ENCODE results near the gene CIBAR2.

CIBAR2 gene

GRCh38 chr16:85139881-85140339 lies 27.6 kb upstream of the CIBAR2 start:
- no peak for TF ChIP-seq CTCF (IDR thresholded peaks at IDR 0.05; ENCODE audit: control insufficient read depth, insufficient read depth, low read depth, low read length, missing control alignments)
- H3K4me3 ChIP-seq (ENCODE audit: control insufficient read depth, low read depth, low read length) = no peak overlapping the region
- no peak for DNase-seq (ENCODE audit: low read depth)

GRCh38 chr16:85138825-85139627 lies 26.8 kb upstream of the CIBAR2 start:
- TF ChIP-seq CTCF (IDR thresholded peaks at IDR 0.05; ENCODE audit: control insufficient read depth, insufficient read depth, low read depth, low read length, missing control alignments) = no peak
- H3K4me3 ChIP-seq (ENCODE audit: control insufficient read depth, low read depth, low read length) = no peak overlapping the region
- no peak for DNase-seq (ENCODE audit: low read depth)

DNA sequence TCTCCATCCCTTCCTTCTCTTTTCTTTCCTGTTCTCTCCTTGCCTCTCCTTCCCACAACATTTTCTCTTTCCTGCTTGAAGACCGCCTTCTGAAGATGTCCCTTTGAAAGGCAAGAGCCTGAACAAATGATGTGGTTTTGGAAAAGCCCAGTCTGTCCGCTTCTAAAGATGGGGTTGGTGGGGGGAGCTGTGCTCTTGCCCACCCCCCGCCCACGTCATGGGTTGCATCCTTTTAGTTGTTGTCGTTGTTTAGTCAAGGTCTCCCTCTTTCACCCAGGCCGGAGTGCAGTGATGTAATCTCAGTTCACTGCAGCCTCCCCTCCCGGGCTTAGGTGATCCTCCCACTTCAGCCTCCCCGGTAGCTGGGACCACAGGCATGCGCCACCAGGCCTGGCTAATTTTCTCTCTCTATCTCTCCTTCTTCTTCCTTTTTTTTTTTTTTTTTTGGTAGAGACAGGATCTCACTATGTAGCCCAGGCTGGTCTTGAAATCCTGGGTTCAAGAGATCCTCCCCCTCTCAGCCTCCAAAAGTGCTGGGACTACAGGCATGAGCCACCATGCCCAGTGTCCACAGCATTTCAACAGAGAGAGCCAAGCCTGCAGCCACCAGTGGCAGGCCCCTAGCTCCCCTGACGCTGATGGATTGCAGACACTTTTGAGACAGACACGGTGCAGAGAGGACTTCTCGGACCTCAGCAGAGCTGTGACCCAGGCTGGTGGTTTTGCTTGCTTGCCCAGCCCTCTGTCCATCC lies 26.0 kb upstream of the CIBAR2 start:
- H3K4me3 ChIP-seq (ENCODE audit: control insufficient read depth, low read depth, low read length) = no peak overlapping the region
- DNase-seq (ENCODE audit: low read depth) = no peak
- TF ChIP-seq CTCF (IDR thresholded peaks at IDR 0.05; ENCODE audit: control insufficient read depth, insufficient read depth, low read depth, low read length, missing control alignments) = no peak

GRCh38 chr16:85137323-85138072 lies 25.2 kb upstream of the CIBAR2 start:
- TF ChIP-seq CTCF (IDR thresholded peaks at IDR 0.05; ENCODE audit: control insufficient read depth, insufficient read depth, low read depth, low read length, missing control alignments) = no peak
- DNase-seq (ENCODE audit: low read depth) = peak; percentile 70
- peak overlapping the region; percentile 12 for H3K4me3 ChIP-seq (ENCODE audit: control insufficient read depth, low read depth, low read length)

DNA sequence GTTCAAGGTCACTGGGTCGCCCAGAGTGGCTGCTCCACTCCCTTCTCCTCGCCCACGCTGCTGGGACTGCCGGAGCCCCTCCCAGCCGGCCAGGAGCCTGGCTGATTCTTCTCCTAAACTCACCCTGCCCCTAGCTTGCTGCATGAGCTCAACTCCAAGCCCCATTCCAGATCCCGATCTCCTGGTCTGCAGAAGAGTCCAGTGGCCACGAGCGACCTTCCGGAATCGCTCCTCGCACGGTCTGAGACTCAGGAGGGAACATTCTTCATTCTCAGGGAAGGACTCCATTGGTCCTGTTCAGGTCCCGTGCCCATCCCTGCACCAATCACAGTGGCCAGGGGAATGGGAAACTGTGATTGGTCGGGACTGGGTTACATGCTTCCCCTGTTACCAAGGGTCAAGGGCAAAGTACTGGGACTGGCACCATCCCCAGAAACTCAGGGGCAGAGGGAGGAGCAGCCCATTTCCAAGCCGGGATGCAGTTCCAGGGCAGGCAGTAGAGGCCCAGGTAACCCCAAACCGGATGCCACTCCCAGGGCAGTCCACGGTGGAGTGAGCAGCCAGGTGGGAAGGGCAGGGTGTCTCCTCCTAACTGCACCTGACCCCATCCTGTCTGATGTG lies 24.5 kb upstream of the CIBAR2 start:
- H3K4me3 ChIP-seq (ENCODE audit: control insufficient read depth, low read depth, low read length) = no peak overlapping the region
- no peak for TF ChIP-seq CTCF (IDR thresholded peaks at IDR 0.05; ENCODE audit: control insufficient read depth, insufficient read depth, low read depth, low read length, missing control alignments)
- no peak for DNase-seq (ENCODE audit: low read depth)

DNA sequence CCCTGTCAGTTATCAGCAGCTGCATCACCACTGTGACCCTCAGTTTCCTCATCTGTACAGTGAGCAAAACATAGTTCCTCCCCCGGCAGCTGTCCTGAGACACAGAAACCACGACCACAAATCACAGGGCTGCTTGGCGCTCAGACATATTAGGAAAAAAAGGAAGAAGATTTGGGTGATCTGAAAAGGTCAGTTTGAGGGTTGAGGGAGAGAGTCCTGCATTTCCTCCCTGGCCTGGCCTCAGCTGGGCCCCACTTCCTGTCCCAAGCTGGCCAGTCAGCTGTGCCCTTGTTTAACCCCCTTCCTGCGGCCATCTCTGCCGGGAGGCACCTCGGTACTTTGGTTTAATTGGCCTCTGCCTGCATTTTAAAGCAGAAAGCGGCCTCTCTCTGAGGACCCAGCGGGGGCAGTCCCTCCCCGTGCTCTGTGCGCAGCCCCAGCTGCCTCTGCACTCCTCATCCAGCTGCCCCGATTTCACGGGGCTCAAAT lies 24.0 kb upstream of the CIBAR2 start:
- TF ChIP-seq CTCF (IDR thresholded peaks at IDR 0.05; ENCODE audit: control insufficient read depth, insufficient read depth, low read depth, low read length, missing control alignments) = no peak
- no peak overlapping the region for H3K4me3 ChIP-seq (ENCODE audit: control insufficient read depth, low read depth, low read length)
- no peak for DNase-seq (ENCODE audit: low read depth)
